Fibroblast of skin of right biceps (primary cell): Measurements from ENCODE around the gene LRP6.
"Not testable (repeated sequence)": the region's sequence is repeated elsewhere in the genome, so short reads cannot be mapped to it uniquely, and the experiment has no call there.

Source experiments
- DNase-seq: peaks from one replicate; pipeline ENCODE4 v3.0.0-alpha.2; 2013

LRP6 gene

GRCh38 chr12:12176402-12176801, 90.4 kb downstream of the LRP6 start:
- DNase-seq: no peak

- peak; percentile 78 for DNase-seq
Measured at GRCh38 chr12:12171991-12172511, 94.8 kb downstream of the LRP6 start.

DNA sequence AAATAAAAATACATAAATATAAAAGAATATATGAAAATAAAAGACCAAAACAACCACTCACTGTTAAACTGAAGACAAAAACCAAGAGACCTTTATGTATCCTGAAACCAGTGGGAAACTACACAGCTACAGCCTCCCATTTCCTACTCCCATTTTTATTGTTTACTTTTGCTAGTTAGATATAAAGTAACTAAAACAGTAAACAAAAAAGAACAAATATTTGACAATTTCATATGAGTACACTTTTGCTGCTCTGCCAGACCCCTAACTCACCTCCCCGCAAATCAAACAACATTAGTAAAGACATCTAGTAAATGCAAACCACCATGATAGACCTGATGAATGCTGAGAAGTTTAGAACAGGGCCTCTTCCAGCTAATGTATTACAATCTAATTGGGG, 99.0 kb downstream of the LRP6 start:
- no peak for DNase-seq

- DNase-seq: no peak
Measured at GRCh38 chr12:12166751-12167150, 100.1 kb downstream of the LRP6 start.

GRCh38 chr12:12159988-12160387, 106.9 kb downstream of the LRP6 start:
- peak; percentile 51 for DNase-seq

- DNase-seq: no peak
Measured at GRCh38 chr12:12158858-12159257, 108.0 kb downstream of the LRP6 start.

- no peak for DNase-seq
Measured at GRCh38 chr12:12157424-12157823, 109.4 kb downstream of the LRP6 start.

- DNase-seq: no peak
Measured at GRCh38 chr12:12156828-12157227, 110.0 kb downstream of the LRP6 start.

DNA sequence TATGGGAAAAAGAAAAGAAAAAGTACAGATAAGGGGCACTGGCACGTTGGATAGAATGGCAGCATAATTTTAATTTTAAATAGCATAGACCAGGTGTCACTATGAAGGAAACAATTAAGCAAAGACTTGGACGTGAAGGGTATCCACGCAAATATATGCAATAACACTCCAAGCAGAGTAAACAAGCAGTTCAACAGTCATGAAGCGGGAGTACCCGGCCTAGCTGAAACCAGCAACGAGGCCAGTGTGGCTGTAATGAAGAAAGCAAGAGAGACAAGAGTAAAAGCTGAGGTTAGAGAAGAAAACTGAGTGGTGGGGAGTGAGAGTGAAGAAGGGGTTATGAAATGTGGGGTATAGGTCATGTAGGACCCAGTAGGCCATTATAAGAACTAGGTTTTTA, 110.7 kb downstream of the LRP6 start:
- no peak for DNase-seq

- DNase-seq: no peak
Measured at GRCh38 chr12:12153596-12153995, 113.2 kb downstream of the LRP6 start.

GRCh38 chr12:12147111-12147510, 119.7 kb downstream of the LRP6 start:
- no peak for DNase-seq

- not testable (repeated sequence) for DNase-seq
Measured at GRCh38 chr12:12144531-12144930, 122.3 kb downstream of the LRP6 start.

DNA sequence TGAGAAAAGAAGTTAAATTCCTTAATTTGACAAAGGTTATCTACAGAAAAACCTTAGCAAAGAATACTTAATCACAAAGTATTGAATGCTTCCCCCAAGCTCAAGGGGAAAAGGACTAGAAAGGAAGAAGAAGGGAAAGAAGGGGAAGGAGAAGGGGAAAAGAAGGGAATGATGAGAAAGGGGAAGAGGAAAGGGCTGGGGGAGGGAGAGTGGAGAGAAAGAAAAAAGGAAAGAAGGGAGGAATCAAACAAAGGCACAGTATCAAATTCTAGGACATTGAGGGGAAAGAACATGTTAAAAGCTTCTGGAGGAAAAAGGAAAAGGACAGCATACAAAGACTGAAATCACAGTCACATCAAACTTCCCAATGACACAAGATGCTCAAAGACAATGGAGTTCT, 125.8 kb downstream of the LRP6 start:
- DNase-seq: no peak

- DNase-seq: no peak
Measured at GRCh38 chr12:12138203-12139154, 128.4 kb downstream of the LRP6 start.

DNA sequence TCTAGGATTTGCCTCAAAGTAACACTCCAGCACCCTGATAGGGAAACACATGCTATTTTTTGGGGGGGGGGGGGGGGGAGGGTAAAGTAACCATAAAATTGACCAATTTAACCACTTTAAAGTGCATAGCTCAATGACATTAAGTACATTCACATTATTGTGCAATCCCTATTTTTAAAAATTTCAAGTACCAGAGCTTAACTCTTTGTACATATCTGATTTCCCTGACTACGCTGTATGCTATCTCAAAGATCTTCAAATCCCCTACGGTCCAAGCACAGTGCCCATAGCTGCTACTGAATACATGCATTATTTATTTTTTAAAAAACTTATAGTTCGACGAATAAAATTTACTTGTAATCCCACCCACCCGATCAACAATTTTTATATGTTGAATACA, 133.1 kb downstream of the LRP6 start:
- no peak for DNase-seq

- DNase-seq: no peak
Measured at GRCh38 chr12:12133259-12133658, 133.6 kb downstream of the LRP6 start.

DNA sequence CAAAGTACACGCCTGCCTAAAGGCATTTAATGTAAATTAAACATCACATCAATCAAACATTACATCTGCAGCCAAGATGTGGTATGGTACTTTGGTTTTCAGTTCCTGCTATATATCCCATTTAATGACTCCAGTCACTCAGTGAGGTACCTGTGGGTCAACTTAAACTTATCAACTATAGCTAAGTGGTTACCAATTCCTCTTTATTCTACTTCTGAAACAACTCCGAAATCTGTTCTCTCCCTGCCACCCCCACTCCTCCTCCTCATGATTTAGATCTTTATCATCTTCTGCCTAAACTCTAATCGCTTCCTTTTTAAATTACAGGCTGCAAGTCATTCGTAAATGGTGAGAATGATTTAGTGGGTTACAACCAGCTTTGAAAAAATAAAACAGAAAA, 138.2 kb downstream of the LRP6 start:
- peak; percentile 1 for DNase-seq

DNA sequence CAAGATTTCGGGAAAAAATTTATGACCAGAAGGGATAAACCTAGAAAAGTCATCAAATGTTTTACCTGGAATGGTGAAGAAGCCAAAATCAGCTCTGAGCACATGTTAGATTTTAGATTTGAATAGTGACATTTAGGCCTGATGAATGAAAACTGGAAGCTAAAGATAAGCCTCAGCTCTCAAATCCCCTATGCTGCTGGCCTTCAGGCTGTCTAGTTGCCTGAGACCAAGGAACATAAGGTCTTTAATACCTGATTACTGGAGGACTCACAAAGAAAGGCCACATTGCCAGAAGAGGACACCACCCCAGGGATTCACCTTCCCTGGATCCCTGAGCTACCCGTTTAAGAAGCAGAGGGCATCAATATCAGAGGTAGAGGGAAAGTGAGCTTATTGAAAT, 139.5 kb downstream of the LRP6 start:
- no peak for DNase-seq

DNA sequence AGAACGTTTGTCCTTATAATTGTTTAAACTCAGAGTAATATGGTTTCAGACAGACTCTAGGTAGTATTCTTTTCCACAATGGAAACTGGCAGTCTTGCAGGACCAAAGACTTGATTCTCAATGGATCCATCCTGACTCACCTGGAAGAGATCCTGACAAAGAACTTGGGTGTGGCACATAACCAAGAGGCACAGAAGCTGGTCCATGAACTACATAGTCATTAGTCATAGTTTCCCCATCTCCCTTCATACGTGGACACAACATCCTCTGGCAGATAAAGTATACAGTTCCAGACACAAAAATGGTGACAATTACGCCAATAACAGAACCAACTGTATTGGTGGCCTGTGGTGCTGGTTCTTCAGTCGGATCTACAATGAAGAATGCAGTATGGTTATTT, 140.3 kb downstream of the LRP6 start:
- DNase-seq: no peak

DNA sequence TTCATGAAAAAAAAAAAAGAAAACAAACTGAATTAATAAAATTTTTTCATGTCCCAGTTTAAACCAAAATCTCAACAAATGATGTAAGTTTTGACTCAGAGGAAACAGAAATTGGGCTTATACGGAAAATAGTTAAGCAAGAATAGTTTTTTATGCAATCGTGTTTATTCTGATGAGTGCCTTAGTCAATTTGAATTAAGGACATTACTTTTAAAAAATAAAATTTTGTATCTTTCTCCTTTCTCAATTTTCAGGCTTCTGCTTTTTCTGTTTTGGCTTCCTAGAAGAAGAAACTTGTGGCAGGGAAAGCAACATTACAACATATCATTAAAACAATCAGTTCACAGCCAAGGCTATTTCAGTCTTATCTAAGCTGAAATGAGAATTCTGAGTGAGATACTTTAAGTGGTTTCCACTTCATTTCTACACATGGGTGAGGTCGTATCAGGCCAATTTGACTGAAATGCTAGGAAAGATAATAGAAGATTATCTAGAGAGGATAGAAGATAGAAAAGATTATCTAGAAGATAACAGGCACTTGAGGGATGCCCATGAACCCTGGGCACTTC, 143.7 kb downstream of the LRP6 start:
- no peak for DNase-seq

- DNase-seq: no peak
Measured at GRCh38 chr12:12121061-12121460, 145.8 kb downstream of the LRP6 start.

- no peak for DNase-seq
Measured at GRCh38 chr12:12116677-12117076, 150.2 kb downstream of the LRP6 start.

- no peak for DNase-seq
Measured at GRCh38 chr12:12115514-12115913, 151.3 kb downstream of the LRP6 start.

- DNase-seq: not testable (repeated sequence)
Measured at GRCh38 chr12:12110923-12111555, 155.8 kb downstream of the LRP6 start.
